ENCODE measurements around the gene RRBP1. TPM values are rescaled to one million over a fixed set of nuclear protein-coding genes. Genes with fewer than 3 reads are reported as not detected.
A peak's percentile ranks its signal among the peaks of the same experiment; 100 is the strongest.

Gene RRBP1
- total and polyA plus RNA-seq, 4 donors = 106 to 208 (median 127) TPM

DNA sequence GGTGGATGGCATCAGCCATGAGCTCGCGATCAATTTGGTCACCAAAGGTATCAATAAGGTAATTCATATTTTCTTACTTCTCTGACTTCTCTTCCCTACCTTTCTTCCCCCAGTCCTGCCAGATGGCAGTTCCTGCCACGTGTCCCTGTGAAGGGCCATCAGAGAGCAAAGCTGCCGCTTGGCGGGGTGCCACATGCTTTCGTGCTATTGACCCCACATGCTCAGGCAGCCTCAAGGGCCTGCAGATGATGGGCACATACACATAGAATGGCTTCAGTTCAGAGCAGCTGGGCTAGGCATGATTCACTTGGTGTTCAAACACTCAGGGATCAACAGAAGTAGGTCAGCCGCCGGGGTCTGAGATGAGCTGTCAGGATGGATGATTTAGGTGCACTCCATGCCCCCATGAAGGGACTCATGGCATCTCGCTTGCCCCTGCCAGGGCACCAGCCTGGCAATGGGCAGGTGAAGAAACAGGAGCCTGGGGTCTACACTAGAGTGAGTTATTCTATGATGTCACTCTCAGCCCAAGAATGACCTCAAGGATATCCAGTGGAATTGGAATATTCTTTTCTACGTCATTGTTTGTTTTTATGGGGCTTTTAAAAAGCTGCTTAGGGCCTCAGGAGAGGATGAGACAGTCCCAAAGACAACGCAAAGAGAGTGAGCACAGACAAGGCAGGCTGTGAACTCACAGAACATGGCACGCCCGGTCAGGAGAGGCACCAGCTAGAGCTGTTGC, 43.2 kb upstream of the RRBP1 start:
- peak; percentile 81 for ATAC-seq (ENCODE audit: insufficient read depth, low FRiP score)
- 79 to 87% methylated on average over 13 of the region's 13 CpGs for WGBS, 2 donors
- H3K36me3 ChIP-seq (ENCODE audit: control insufficient read depth in 4 of 4, insufficient read depth in 4 of 4, low read length in 4 of 4) = no peaks in the 10 kb centered on the region

DNA sequence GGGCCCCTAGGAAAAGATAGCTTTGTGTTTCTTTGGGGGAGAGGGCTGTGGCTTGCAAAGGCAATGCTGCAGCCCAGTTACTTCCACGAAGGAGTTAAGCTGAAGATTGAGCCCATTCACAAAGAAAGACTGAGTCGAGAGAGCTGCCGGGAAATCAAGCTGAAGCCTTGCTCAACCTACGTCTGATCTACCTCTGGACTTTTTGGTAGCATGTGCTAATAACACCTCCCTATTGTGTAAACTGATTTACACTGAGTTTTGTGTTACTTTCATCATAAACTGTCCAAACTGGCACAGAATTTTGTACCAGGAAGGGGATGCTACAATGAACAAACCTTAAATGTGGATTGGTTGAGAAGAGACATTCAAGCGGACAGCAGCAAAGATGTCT, 41.3 kb upstream of the RRBP1 start:
- no peaks in the 10 kb centered on the region for H3K9me3 ChIP-seq (ENCODE audit: control insufficient read depth in 4 of 4, insufficient read depth in 3 of 4, low read length in 3 of 4)
- peaks cover 0 to 5% (median 0%) of the 10 kb centered on the region in 5 donors for H3K4me1 ChIP-seq (ENCODE audit: control insufficient read depth in 5 of 5, insufficient read depth in 5 of 5, low read length in 5 of 5)
- H3K36me3 ChIP-seq (ENCODE audit: control insufficient read depth in 4 of 4, insufficient read depth in 4 of 4, low read length in 4 of 4) = no peaks in the 10 kb centered on the region
- no peak overlapping the region for H3K9ac ChIP-seq (ENCODE audit: insufficient read depth in 1 of 2, low read length in 2 of 2)
- 90% methylated on average over 5 of the region's 5 CpGs for WGBS, 2 donors
- ATAC-seq (ENCODE audit: insufficient read depth, low FRiP score) (no peak), DNase-seq (no peak)
- TF ChIP-seq, protein P1, sequence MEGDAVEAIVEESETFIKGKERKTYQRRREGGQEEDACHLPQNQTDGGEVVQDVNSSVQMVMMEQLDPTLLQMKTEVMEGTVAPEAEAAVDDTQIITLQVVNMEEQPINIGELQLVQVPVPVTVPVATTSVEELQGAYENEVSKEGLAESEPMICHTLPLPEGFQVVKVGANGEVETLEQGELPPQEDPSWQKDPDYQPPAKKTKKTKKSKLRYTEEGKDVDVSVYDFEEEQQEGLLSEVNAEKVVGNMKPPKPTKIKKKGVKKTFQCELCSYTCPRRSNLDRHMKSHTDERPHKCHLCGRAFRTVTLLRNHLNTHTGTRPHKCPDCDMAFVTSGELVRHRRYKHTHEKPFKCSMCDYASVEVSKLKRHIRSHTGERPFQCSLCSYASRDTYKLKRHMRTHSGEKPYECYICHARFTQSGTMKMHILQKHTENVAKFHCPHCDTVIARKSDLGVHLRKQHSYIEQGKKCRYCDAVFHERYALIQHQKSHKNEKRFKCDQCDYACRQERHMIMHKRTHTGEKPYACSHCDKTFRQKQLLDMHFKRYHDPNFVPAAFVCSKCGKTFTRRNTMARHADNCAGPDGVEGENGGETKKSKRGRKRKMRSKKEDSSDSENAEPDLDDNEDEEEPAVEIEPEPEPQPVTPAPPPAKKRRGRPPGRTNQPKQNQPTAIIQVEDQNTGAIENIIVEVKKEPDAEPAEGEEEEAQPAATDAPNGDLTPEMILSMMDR (IDR thresholded peaks at IDR 0.05; ENCODE audit: control extremely low read depth, extremely low read depth) = no peak
- H3K4me3 ChIP-seq = no peak overlapping the region
- H3K27me3 ChIP-seq (ENCODE audit: control insufficient read depth in 3 of 3, insufficient read depth in 3 of 3, low read length in 2 of 3) = no peaks in the 10 kb centered on the region
- H3K27ac ChIP-seq (ENCODE audit: low read depth in 1 of 2, low read length in 1 of 2) = no peak overlapping the region

More for the DNA sequence above, 43.2 kb upstream of the RRBP1 start:
- peak; percentile 72 to 88 (median 87) for DNase-seq
- Histone ChIP-seq H3K27me3 (ENCODE audit: control insufficient read depth in 3 of 3, insufficient read depth in 3 of 3, low read length in 2 of 3) (no peaks in the 10 kb centered on the region), H3K9ac (ENCODE audit: insufficient read depth in 1 of 2, low read length in 2 of 2) (no peak overlapping the region), H3K9me3 (ENCODE audit: control insufficient read depth in 4 of 4, insufficient read depth in 3 of 4, low read length in 3 of 4) (peaks cover 0 to 2% (median 0%) of the 10 kb centered on the region in 4 donors), H3K27ac (ENCODE audit: low read depth in 1 of 2, low read length in 1 of 2) (peak overlapping the region in 1 of 2 donors; percentile 6), H3K4me1 (ENCODE audit: control insufficient read depth in 5 of 5, insufficient read depth in 5 of 5, low read length in 5 of 5) (peaks cover 0 to 5% (median 0%) of the 10 kb centered on the region in 5 donors), H3K4me3 (no peak overlapping the region)
- TF ChIP-seq, protein P1 (IDR thresholded peaks at IDR 0.05; ENCODE audit: control extremely low read depth, extremely low read depth) = no peak

DNA sequence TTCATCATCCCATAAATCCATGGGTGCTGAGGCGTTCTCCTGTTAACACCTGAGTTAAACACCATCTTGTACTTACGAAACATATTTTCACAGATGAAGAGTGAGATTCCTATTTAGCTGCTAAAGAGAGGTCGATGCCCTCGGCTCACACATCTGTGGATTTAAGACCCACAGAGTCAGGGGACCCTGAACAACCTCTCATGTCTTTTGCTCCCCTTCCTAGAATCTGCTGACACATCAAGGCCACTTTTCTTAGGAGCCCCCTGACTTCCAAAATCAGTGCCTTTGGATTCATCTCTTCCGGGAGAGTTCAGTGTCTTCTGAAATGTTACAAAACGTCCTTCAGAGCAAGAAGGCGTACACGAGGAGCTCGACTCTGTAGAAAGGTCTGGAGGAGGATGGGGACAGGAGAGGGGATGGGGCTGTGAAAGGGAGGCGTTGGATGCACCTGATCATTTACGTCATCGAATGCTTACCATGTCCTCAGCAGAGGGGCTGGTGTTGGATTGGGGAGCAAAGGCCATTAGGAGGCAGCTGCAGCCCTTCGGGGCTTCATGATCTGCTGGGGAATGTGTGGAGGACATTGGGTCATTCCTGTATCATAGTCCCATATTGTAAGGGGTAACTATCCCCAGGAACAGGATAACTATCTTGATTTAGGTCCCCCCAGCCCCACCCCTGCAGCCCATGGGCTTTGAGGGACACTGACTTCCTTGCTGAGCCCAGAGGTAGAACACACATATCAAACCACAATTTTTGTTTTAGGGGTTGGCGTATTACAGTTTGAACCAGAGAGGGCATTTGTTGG, 40.7 kb upstream of the RRBP1 start:
- WGBS, 2 donors = 88 to 89% methylated on average over 14 of the region's 14 CpGs
- peaks cover 0 to 5% (median 0%) of the 10 kb centered on the region in 5 donors for H3K4me1 ChIP-seq (ENCODE audit: control insufficient read depth in 5 of 5, insufficient read depth in 5 of 5, low read length in 5 of 5)
- H3K27me3 ChIP-seq (ENCODE audit: control insufficient read depth in 3 of 3, insufficient read depth in 3 of 3, low read length in 2 of 3) = no peaks in the 10 kb centered on the region
- ATAC-seq (ENCODE audit: insufficient read depth, low FRiP score) = no peak
- H3K9me3 ChIP-seq (ENCODE audit: control insufficient read depth in 4 of 4, insufficient read depth in 3 of 4, low read length in 3 of 4) = no peaks in the 10 kb centered on the region
- H3K27ac ChIP-seq (ENCODE audit: low read depth in 1 of 2, low read length in 1 of 2) = no peak overlapping the region
- no peak overlapping the region for H3K9ac ChIP-seq (ENCODE audit: insufficient read depth in 1 of 2, low read length in 2 of 2)
- no peak overlapping the region for H3K4me3 ChIP-seq
- DNase-seq = no peak
- no peaks in the 10 kb centered on the region for H3K36me3 ChIP-seq (ENCODE audit: control insufficient read depth in 4 of 4, insufficient read depth in 4 of 4, low read length in 4 of 4)
- TF ChIP-seq, protein P1 (IDR thresholded peaks at IDR 0.05; ENCODE audit: control extremely low read depth, extremely low read depth) = no peak
